CD14-positive monocyte (primary cell): ENCODE data around the gene PACRGL. TPM values are rescaled to one million over a fixed set of nuclear protein-coding genes. Genes with fewer than 3 reads are reported as not detected.

Experiments used
- DNase-seq, 3 donors: peaks; one replicate each; pipeline ENCODE4 v3.0.0-alpha.2; 2011 to 2022
- H2AFZ ChIP-seq: 2 replicates; pipeline ENCODE4 v1.6.0; 2012; ENCODE audit warnings: mild to moderate bottlenecking, low read depth, low read length, inconsistent platforms; ENCODE audit not compliant: insufficient read depth, poor library complexity, severe bottlenecking
- H3K27ac ChIP-seq, 2 donors: 1 replicate in 1 of 2; 2 replicates in 1 of 2; pipeline ENCODE4 v1.5.1; 2012 to 2013; ENCODE audit warnings: low read length in 2 of 2, control low read depth in 1 of 2, inconsistent platforms in 1 of 2, low read depth in 1 of 2, mild to moderate bottlenecking in 1 of 2
- H3K27me3 ChIP-seq, 2 donors: one replicate each; pipeline versions ENCODE4 v1.6.0 to v1.6.1; 2011 to 2013; ENCODE audit warnings: low read length in 2 of 2; ENCODE audit not compliant: control insufficient read depth in 2 of 2, insufficient read depth in 2 of 2
- H3K36me3 ChIP-seq, 2 donors: replicated peaks in 1 of 2; 1 replicate in 1 of 2; 2 replicates in 1 of 2; pipeline versions ENCODE4 v1.5.1 to v1.6.1; 2012 to 2013; ENCODE audit warnings: low read length in 2 of 2, control low read depth in 1 of 2, inconsistent platforms in 1 of 2, mild to moderate bottlenecking in 1 of 2; ENCODE audit not compliant: insufficient read depth in 2 of 2, control insufficient read depth in 1 of 2
- H3K4me1 ChIP-seq, 2 donors: 1 replicate in 1 of 2; 2 replicates in 1 of 2; pipeline versions ENCODE4 v1.5.1 to v1.6.1; 2012 to 2013; ENCODE audit warnings: low read length in 2 of 2, control low read depth in 1 of 2, inconsistent platforms in 1 of 2, mild to moderate bottlenecking in 1 of 2, moderate library complexity in 1 of 2; ENCODE audit not compliant: insufficient read depth in 2 of 2, control insufficient read depth in 1 of 2
- H3K4me2 ChIP-seq: replicated peaks from 2 replicates; pipeline ENCODE3; 2012; ENCODE audit warnings: low read length, moderate library complexity, mild to moderate bottlenecking; ENCODE audit not compliant: poor library complexity, severe bottlenecking; ENCODE audit errors: extremely low read depth
- H3K4me3 ChIP-seq, 3 experiments: fragments of 200-600 bp in 1 of 3; sonication (generic) in 1 of 3; replicated peaks in 1 of 3; 1 replicate in 2 of 3; 2 replicates in 1 of 3; pipeline ENCODE4 v1.5.1; 2011 to 2013; ENCODE audit warnings: low read length in 3 of 3, mild to moderate bottlenecking in 3 of 3, control low read depth in 2 of 3, low read depth in 2 of 3, inconsistent platforms in 1 of 3, moderate library complexity in 1 of 3
- H3K79me2 ChIP-seq: 2 replicates; pipeline ENCODE4 v1.6.0; 2012; ENCODE audit warnings: mild to moderate bottlenecking, control low read depth, inconsistent platforms, low read length, moderate library complexity; ENCODE audit not compliant: insufficient read depth
- H3K9ac ChIP-seq: 2 replicates; pipeline ENCODE4 v1.6.0; 2017; ENCODE audit warnings: low read length, mild to moderate bottlenecking; ENCODE audit not compliant: insufficient read depth, poor library complexity, severe bottlenecking
- H3K9me3 ChIP-seq, 2 donors: replicated peaks in 1 of 2; 1 replicate in 1 of 2; 2 replicates in 1 of 2; pipeline versions ENCODE4 v1.5.1 to v1.6.1; 2012 to 2013; ENCODE audit warnings: low read length in 2 of 2, control low read depth in 1 of 2; ENCODE audit not compliant: control insufficient read depth in 1 of 2, insufficient read depth in 1 of 2
- H4K20me1 ChIP-seq: 2 replicates; pipeline ENCODE4 v1.6.0; 2012; ENCODE audit warnings: mild to moderate bottlenecking, low read length, control low read depth, moderate library complexity; ENCODE audit not compliant: insufficient read depth
- H3K27ac Mint-ChIP-seq, 7 donors: one replicate each; pipeline ENCODE4 v1.8.0; 2020; ENCODE audit warnings: mild to moderate bottlenecking in 7 of 7, mixed read lengths in 7 of 7, moderate library complexity in 6 of 7, inconsistent platforms in 2 of 7
- H3K27me3 Mint-ChIP-seq, 3 donors: one replicate each; pipeline ENCODE4 v1.8.0; 2021 to 2022; ENCODE audit warnings: low read depth in 3 of 3, mild to moderate bottlenecking in 3 of 3, mixed read lengths in 3 of 3, moderate library complexity in 3 of 3, inconsistent platforms in 1 of 3
- H3K36me3 Mint-ChIP-seq, 2 donors: one replicate each; pipeline ENCODE4 v1.8.0; 2020; ENCODE audit warnings: mixed read lengths in 2 of 2, inconsistent platforms in 1 of 2, mild to moderate bottlenecking in 1 of 2
- H3K4me1 Mint-ChIP-seq: one replicate; pipeline ENCODE4 v1.8.0; 2020; ENCODE audit warnings: mild to moderate bottlenecking, mixed read lengths
- H3K4me3 Mint-ChIP-seq, 2 donors: one replicate each; pipeline ENCODE4 v1.8.0; 2020; ENCODE audit warnings: mild to moderate bottlenecking in 2 of 2, mixed read lengths in 2 of 2, moderate library complexity in 1 of 2
- H3K9me3 Mint-ChIP-seq, 7 donors: one replicate each; pipeline ENCODE4 v1.8.0; 2020 to 2022; ENCODE audit warnings: mixed read lengths in 7 of 7, mild to moderate bottlenecking in 6 of 7, moderate library complexity in 6 of 7, inconsistent platforms in 2 of 7
- CTCF ChIP-seq: fragments of 200-600 bp; IDR thresholded peaks from one replicate; pipeline ENCODE4 v1.8.0; 2022; ENCODE audit warnings: antibody characterized with exemption, mild to moderate bottlenecking
- WGBS: methylation state at CpG from one replicate; pipeline ENCODE4 v1.1.5; 2013; ENCODE audit warnings: missing lambda C conversion rate; ENCODE audit not compliant: insufficient coverage; 5-methylcytosine and 5-hydroxymethylcytosine counted together
- intact Hi-C, 2 donors: fragments of 100-400 bp; cut with micrococcal nuclease; formaldehyde crosslinking; loops; one replicate each; pipeline versions ENCODE4 v1.15.0 to v1.15.1; 2023
- polyA plus RNA-seq, 3 donors: library from polyadenylated mRNA; depleted of rRNA in 1 of 3; unstranded in 2 of 3; stranded (reverse) in 1 of 3; fragments of 300-500 nt in 2 of 3; fragments of >200 nt in 1 of 3; fragmentation: Illumina TruSeq in 2 of 3; gene quantifications; 1 replicate in 2 of 3; 2 replicates in 1 of 3; pipeline ENCODE4 v1.2.3, GENCODE V29; 2012 to 2021

Gene PACRGL
- polyA plus RNA-seq, 3 donors = 6.1 to 7.9 (median 7.4) TPM

GRCh38 chr4:20675786-20676185 is 24.5 kb upstream of the PACRGL start:
- Histone ChIP-seq H3K36me3 (no peaks in the 10 kb centered on the region), H2AFZ (no peak overlapping the region), H3K4me1 (no peaks in the 10 kb centered on the region), H4K20me1 (no peaks in the 10 kb centered on the region), H3K9me3 (no peaks in the 10 kb centered on the region), H3K27me3 (no peaks in the 10 kb centered on the region), H3K79me2 (no peaks in the 10 kb centered on the region), H3K4me3 (no peak overlapping the region), H3K9ac (no peak overlapping the region), H3K27ac (no peak overlapping the region), H3K4me2 (no peak overlapping the region)
- Mint-ChIP-seq H3K9me3 (peaks cover 0 to 3% (median 0%) of the 10 kb centered on the region in 7 donors), H3K36me3 (no peaks in the 10 kb centered on the region), H3K4me3 (no peak overlapping the region), H3K4me1 (no peaks in the 10 kb centered on the region), H3K27me3 (peaks cover 1 to 4% (median 4%) of the 10 kb centered on the region in 3 donors), H3K27ac (no peak overlapping the region)
- no peak for DNase-seq
- no peak for TF ChIP-seq CTCF
- intact Hi-C loops = no loop called here

DNA sequence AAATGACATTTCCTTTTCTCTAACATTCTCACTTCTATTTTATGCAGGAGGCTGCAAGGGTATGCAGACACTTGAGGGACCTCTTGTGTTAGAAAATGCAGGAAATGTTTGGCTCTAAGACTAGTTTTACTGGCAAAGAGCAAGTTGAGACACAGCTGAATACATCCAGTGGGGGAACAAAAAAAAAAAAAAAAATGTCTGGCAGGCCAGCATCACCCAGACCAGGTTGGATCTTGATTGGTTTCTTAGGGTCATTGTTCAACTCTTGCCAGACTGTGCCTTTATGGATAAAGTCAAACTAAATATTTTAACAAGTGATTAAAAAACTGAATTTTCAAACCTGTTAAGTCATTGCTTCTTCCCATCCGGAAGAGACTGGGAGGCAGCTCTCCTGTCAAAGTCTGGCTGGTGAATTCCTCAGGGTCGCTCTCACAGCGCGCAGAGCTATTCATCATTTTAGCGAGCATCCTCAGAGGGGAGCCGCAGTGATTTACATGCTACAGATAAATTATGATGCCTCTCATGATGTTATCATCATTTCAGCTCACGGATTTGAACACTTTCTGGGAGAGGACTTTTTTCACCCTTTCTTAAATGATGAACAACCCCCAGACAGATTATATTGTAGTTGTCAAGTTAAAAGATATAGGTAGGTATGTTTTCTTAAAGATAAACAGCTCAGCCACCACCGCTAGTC is 23.6 kb upstream of the PACRGL start:
- Mint-ChIP-seq H3K4me1 (no peaks in the 10 kb centered on the region), H3K4me3 (no peak overlapping the region), H3K36me3 (no peaks in the 10 kb centered on the region), H3K27me3 (peaks cover 1 to 4% (median 4%) of the 10 kb centered on the region in 3 donors), H3K27ac (no peak overlapping the region), H3K9me3 (peaks cover 0 to 3% (median 0%) of the 10 kb centered on the region in 7 donors)
- no peaks in the 10 kb centered on the region for H3K36me3 ChIP-seq
- TF ChIP-seq CTCF = no peak
- no peak overlapping the region for H3K9ac ChIP-seq
- no peaks in the 10 kb centered on the region for H3K79me2 ChIP-seq
- H3K4me2 ChIP-seq = no peak overlapping the region
- no peaks in the 10 kb centered on the region for H3K9me3 ChIP-seq
- H3K27me3 ChIP-seq = no peaks in the 10 kb centered on the region
- H3K4me1 ChIP-seq = no peaks in the 10 kb centered on the region
- DNase-seq = no peak
- no peak overlapping the region for H3K27ac ChIP-seq
- intact Hi-C loops = no loop called here
- H4K20me1 ChIP-seq = no peaks in the 10 kb centered on the region
- no peak overlapping the region for H3K4me3 ChIP-seq
- no peak overlapping the region for H2AFZ ChIP-seq
- whole genome bisulfite sequencing = 79% methylated on average over 5 of the region's 8 CpGs
